Transverse colon (tissue), 4 donors: ENCODE results near the gene HNRNPUL1. TPM values are rescaled to one million over a fixed set of nuclear protein-coding genes. Genes with fewer than 3 reads are reported as not detected.

Experiments
- DNase-seq: peaks from one replicate; pipeline ENCODE4 v3.0.0-alpha.2; 2019
- H3K27ac ChIP-seq, 4 donors: fragments of 200-600 bp; sonication (generic); 2 replicates each; pipeline ENCODE4 v1.5.1; 2016 to 2018; ENCODE audit warnings: inconsistent platforms in 4 of 4
- H3K27me3 ChIP-seq: fragments of 200-600 bp; sonication (generic); 2 replicates; pipeline ENCODE4 v1.5.1; 2017; ENCODE audit warnings: inconsistent platforms
- H3K36me3 ChIP-seq, 4 donors: fragments of 200-600 bp; sonication (generic); 2 replicates each; pipeline ENCODE4 v1.5.1; 2017 to 2019; ENCODE audit warnings: inconsistent platforms in 4 of 4
- H3K4me1 ChIP-seq, 4 donors: fragments of 200-600 bp; sonication (generic); 2 replicates each; pipeline ENCODE4 v1.5.1; 2017 to 2020; ENCODE audit warnings: inconsistent platforms in 4 of 4
- H3K4me3 ChIP-seq, 4 donors: fragments of 200-600 bp; sonication (generic); 1 replicate in 1 of 4; 2 replicates in 3 of 4; pipeline versions ENCODE4 v1.5.1 to v1.6.1; 2017 to 2019; ENCODE audit warnings: inconsistent platforms in 4 of 4
- H3K9me3 ChIP-seq, 2 donors: fragments of 200-600 bp; sonication (generic); 2 replicates each; pipeline ENCODE4 v1.5.1; 2017 to 2019; ENCODE audit warnings: inconsistent platforms in 2 of 2
- CTCF ChIP-seq, 5 experiments: fragments of 200-600 bp in 3 of 5; fragments of 450-650 bp in 2 of 5; sonication (generic) in 3 of 5; IDR thresholded peaks; 1 replicate in 2 of 5; 2 replicates in 3 of 5; pipeline ENCODE4 v1.5.1; 2016 to 2017; ENCODE audit warnings: antibody characterized with exemption in 5 of 5, inconsistent platforms in 3 of 5, mild to moderate bottlenecking in 2 of 5, moderate library complexity in 1 of 5
- EP300 ChIP-seq: sonication (generic); formaldehyde crosslinking; IDR thresholded peaks from one replicate; pipeline ENCODE4 v1.6.1; 2017; ENCODE audit warnings: antibody characterized with exemption, low read depth
- POLR2AphosphoS5 ChIP-seq, 3 donors: sonication (generic); formaldehyde crosslinking; IDR thresholded peaks; one replicate each; pipeline ENCODE4 v1.6.1; 2016; ENCODE audit warnings: antibody characterized with exemption in 3 of 3
- WGBS, 2 donors: methylation state at CpG; one replicate each; pipeline ENCODE4 v1.1.5; 2018; ENCODE audit warnings: low coverage in 1 of 2; 5-methylcytosine and 5-hydroxymethylcytosine counted together
- in situ Hi-C, 4 donors: fragments of 200-750 bp; cut with MboI; loops; one replicate each; pipeline versions ENCODE4 v1.15.0 to v1.15.1; 2017; ENCODE audit warnings: low sequenced_read_pairs in 3 of 4, low pct_ligation_motif_present in 1 of 4, low pct_unique_long_range_greater_than_20kb in 1 of 4
- intact Hi-C: fragments of 100-400 bp; cut with DNase I; formaldehyde crosslinking; loops from one replicate; pipeline ENCODE4 v1.15.1; 2023; ENCODE audit warnings: low total_unique reads
- small RNA-seq, 4 donors: library from RNA; depleted of rRNA; stranded (forward); fragments of <200 nt; gene quantifications; one replicate each; pipeline ENCODE3, GENCODE V24; 2016
- total RNA-seq, 4 donors: library from RNA; depleted of rRNA; stranded (reverse); fragments of >200 nt; gene quantifications; one replicate each; pipeline ENCODE4 v1.1.0, GENCODE V29; 2016

HNRNPUL1 gene
- total RNA-seq, 4 donors from 2014 or later = 115 to 296 (median 145) TPM

- H3K27me3 ChIP-seq = peaks cover 17% of the 10 kb centered on the region
- H3K4me1 ChIP-seq = peaks cover 0 to 20% (median 19%) of the 10 kb centered on the region in 4 donors
- no peaks in the 10 kb centered on the region for H3K36me3 ChIP-seq
- in situ Hi-C loops (no loop called here), intact Hi-C loops (no loop called here)
- TF ChIP-seq EP300 (no peak), POLR2AphosphoS5 (IDR thresholded peaks at IDR 0.05) (no peak), CTCF (IDR thresholded peaks at IDR 0.05) (no peak)
- no peak for DNase-seq
- no peak overlapping the region for H3K27ac ChIP-seq
- no peak overlapping the region for H3K4me3 ChIP-seq
- 85 to 100% methylated on average over 7 to 11 of the region's 11 CpGs for WGBS, 2 donors
- no peaks in the 10 kb centered on the region for H3K9me3 ChIP-seq
Measured at GRCh38 chr19:41356984-41357739, 93.0 kb downstream of the HNRNPUL1 start.

Small RNA genes within 50 kb of the gene (small RNA-seq; reads per million reads assigned to genes)
- gene RN7SL34P = 0 to 0.28 (median 0) reads per million in 4 donors

Other genes starting within 250 kb of the HNRNPUL1 start
- gene CYP2A13, start 175.9 kb upstream of the HNRNPUL1 start, total RNA-seq = not detected
- gene CYP2F1, start 149.9 kb upstream of the HNRNPUL1 start, total RNA-seq = not detected
- gene CYP2S1, start 71.2 kb upstream of the HNRNPUL1 start, total RNA-seq = 10 to 100 TPM in 2 of 4 donors, 1 to 10 TPM in 2; 4.2 to 30.7 (median 14.9) TPM
- gene AXL, start 45.1 kb upstream of the HNRNPUL1 start, total RNA-seq = 10 to 100 TPM; 19.7 to 52.4 (median 25.6) TPM
- 10 to 100 TPM; 10.1 to 22.4 (median 15.4) TPM for gene CCDC97, start 45.8 kb downstream of the HNRNPUL1 start, total RNA-seq
- 10 to 100 TPM in 2 of 4 donors, 1 to 10 TPM in 2; 4.4 to 30.3 (median 9.7) TPM for gene TGFB1, start 89.5 kb downstream of the HNRNPUL1 start, total RNA-seq
- gene B9D2, start 99.8 kb downstream of the HNRNPUL1 start, total RNA-seq = 1 to 10 TPM in 2 of 4 donors, not detected in 2; 6.4 to 9.3 TPM
- 10 to 100 TPM in 1 of 4 donors, 1 to 10 TPM in 2, not detected in 1; 4.8 to 11.4 (median 9.4) TPM for gene TMEM91, start 112.2 kb downstream of the HNRNPUL1 start, total RNA-seq
- 10 to 100 TPM in 3 of 4 donors, 1 to 10 TPM in 1; 4.0 to 20.6 (median 10.8) TPM for gene EXOSC5, start 133.0 kb downstream of the HNRNPUL1 start, total RNA-seq
- 10 to 100 TPM; 12.0 to 29.9 (median 20.9) TPM for gene BCKDHA, start 133.4 kb downstream of the HNRNPUL1 start, total RNA-seq
- gene B3GNT8, start 163.0 kb downstream of the HNRNPUL1 start, total RNA-seq = 100 to 1,000 TPM in 1 of 4 donors, 10 to 100 TPM in 3; 18.5 to 225 (median 49.1) TPM
- gene DMAC2, start 175.5 kb downstream of the HNRNPUL1 start, total RNA-seq = 10 to 100 TPM; 15.9 to 65.8 (median 50.1) TPM
- gene ERICH4, start 178.8 kb downstream of the HNRNPUL1 start, total RNA-seq = not detected